NCI-H128 (cell line): ENCODE results near the gene GAS7.
"Not testable (repeated sequence)": the region's sequence is repeated elsewhere in the genome, so short reads cannot be mapped to it uniquely, and the experiment has no call there.

Experiments
- DNase-seq: peaks from one replicate; lab custom pipeline; 2025; ENCODE audit not compliant: unreplicated experiment; lab: John Stamatoyannopoulos, UW

Gene GAS7

DNA sequence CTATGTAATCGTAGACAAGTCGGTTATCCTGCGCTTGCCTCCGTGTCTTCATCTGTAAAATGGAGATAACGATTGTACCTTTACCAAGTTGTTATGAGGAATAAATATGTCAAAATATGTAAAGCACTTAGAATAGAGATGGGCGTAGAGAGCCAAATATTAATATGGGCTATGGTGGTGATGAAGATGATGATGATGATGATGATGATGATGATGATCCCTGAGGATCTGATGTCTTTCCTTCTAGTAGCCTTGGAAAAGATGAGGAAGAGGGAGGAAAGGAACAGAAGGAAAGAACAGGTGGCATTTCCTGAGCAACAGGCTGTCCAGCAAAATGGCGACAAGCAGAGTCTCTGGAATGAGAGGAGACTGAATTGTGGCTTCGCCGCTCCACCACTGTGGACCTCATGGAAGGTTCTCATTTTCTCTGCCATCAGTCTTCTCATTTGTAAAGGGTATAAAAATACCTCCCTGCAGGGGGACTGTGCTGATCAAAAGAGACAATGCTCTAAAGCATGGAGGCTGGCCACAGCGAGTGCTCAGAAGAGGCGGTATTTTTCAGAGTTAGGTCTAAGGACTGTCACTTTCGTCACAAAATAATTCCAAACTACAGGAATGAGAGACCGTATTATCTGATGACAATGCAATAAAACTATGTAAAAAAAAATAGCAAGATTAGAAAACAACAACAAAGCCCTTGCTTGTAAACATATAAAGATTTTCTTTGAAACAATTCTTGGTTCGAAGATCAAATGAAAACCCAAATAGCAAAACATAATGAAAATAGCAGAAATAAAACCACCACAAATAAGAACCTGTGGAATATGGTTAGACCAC lies 276.2 kb downstream of the GAS7 start:
- no peak for DNase-seq

- not testable (repeated sequence) for DNase-seq
These were observed 277.2 kb downstream of the GAS7 start for GRCh38 chr17:9921216-9921615.

- no peak for DNase-seq
These were observed 279.5 kb downstream of the GAS7 start for GRCh38 chr17:9918804-9919352.

DNA sequence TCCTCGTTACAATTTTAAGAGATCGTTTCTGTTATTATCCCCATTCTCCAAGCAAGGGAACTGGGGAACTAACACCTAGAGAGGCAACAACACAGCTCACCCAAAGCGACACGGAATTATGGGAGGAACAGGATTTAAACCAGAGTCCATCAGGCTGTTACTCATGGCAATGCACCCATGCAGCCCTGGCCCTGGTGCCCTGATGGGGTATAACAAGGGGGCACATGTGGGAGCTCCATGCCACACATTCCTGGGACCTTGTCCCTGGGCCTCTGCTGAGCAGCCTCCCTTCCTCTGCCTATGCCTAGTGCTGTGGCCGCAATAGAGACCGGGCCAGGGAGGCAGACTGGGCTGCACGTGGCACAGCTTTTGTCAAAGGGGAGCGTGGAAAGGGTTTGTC lies 280.1 kb downstream of the GAS7 start:
- no peak for DNase-seq

DNA sequence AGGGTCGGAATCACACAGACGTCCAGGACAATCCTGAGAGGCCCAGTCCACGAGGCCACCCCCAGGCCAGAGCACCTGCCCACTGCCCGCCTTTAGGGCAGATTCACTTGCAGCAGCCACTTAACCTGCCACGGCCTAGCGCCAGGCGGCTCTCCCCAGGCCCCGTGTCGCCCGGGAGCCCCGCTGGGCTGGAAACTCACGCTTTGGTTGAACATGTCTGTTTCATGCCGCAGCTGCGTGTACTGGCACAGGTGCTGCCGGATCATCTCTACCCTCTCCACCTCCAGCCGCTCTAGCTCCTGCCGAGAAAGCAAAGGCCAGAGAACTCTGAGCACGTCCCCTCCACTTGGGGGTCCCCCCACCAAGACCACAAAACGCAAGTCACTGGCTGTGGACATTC lies 280.6 kb downstream of the GAS7 start:
- no peak for DNase-seq

GRCh38 chr17:9917131-9917530 lies 281.3 kb downstream of the GAS7 start:
- DNase-seq: no peak

- no peak for DNase-seq
These were observed 282.3 kb downstream of the GAS7 start for GRCh38 chr17:9916108-9916507.

GRCh38 chr17:9913476-9913875 lies 284.9 kb downstream of the GAS7 start:
- DNase-seq: no peak

DNA sequence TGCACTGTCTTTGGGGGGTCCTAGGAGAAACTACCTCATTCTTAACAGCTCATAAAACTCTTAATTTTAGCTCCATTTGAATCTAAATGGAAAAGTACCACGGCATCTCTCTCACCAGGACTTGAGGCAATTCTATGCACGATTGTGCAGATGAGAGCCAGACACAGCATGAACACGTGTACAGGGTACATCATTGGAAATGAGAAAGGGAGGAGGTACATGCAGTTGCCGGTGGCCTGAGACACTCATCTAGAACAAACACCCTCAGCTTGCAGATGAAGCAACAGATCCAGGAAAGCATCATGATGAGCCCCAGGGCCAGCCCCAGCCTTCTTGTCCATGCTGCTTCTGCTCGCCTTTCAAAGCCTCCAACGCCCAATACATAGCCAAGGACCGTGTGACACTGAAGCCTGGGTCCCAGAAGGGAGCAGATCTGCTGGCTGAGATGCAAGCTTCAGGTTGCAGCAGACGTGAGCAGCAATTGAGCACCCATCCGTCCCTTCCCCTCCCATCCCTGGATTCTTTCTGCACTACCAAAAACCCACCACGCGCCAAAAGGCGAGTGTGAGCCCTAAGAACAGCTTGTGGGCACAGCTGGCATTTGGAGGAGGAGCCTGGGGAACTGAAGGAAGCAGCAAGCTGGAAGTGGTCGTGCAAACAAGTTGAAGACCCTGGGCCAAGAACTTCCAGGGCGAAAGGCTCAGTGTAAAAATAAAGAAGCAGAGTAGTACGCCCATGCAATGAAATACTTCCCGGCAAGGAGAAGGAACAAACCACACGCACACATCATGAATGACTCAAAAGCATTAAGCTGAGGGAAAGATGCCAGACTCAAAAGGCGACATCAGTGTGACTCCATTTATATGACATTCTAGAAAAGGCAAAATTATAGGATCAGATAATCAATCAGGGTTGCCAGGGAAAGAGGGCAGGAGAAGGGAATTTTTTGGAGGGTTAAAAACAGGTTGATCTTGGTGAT lies 286.0 kb downstream of the GAS7 start:
- no peak for DNase-seq

DNA sequence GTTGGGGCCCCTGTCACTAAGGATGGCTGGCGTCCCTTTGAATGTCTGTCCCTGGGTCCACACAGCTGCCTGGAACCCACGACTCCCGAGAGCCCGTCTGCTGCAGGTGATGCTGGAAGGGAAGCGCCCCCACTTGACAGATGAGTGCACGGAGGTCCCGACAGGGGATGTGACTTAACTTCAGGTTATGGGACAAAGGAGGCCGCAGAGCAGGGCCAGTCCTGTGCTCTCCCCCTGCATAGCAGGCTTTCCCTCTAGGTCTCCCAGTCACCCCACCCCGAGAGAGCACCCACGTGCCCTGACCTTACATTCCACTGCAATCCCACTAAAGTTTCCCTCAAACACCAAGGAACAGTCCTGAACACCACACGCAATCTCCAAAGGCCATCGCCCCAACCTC lies 287.3 kb downstream of the GAS7 start:
- no peak for DNase-seq

GRCh38 chr17:9908649-9909042 lies 289.8 kb downstream of the GAS7 start:
- DNase-seq: no peak

- DNase-seq: no peak
These were observed 290.3 kb downstream of the GAS7 start for GRCh38 chr17:9907883-9908648.

GRCh38 chr17:9907131-9907530 lies 291.3 kb downstream of the GAS7 start:
- no peak for DNase-seq

GRCh38 chr17:9906616-9907015 lies 291.8 kb downstream of the GAS7 start:
- DNase-seq: no peak

- DNase-seq: no peak
These were observed 292.5 kb downstream of the GAS7 start for GRCh38 chr17:9905902-9906301.

DNA sequence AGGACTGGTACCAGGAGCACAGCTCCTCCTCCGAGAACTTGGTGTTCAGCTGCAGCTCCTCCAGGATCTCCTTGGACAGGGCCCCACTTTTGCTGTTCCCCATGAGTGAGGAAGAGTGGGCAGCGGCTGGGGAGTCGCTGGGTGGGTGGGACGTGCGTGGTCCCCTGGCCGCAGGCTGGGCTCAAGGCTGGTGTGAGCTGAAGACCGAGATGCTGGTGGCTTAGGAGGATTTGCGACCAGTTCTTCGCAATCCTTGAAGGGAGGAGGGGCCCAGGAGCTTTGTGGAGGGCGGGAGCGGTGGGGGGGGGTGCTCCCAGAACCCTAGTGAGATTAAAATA lies 293.4 kb downstream of the GAS7 start, which contains the start of gene RCVRN:
RCVRN (minus strand) TSS at position 194 of the 338 bp plus-strand sequence; CDS start at position 103, 91 bp downstream.
- DNase-seq: no peak

- DNase-seq: no peak
These were observed 293.9 kb downstream of the GAS7 start for GRCh38 chr17:9904277-9905077.

DNA sequence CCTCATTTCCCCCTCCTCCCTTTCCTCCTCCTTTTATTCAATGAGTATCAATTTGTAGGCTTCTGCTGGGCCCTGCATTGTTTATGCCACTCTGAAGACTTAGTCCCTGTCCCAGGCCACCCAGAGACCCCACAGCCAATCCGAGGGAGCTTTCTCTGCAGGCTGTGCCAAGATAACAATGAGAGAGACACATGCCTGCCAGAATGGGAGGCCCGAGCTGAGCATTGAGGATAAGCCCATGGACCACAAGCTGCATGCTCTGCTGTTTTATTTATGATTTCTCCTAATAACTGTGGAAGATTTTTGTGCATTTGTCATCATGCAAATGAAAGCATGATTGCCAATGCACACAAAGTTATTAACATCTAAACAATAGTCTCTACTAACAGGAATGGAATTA lies 296.3 kb downstream of the GAS7 start:
- DNase-seq: no peak

- no peak for DNase-seq
These were observed 297.6 kb downstream of the GAS7 start for GRCh38 chr17:9900784-9901183.

GRCh38 chr17:9900044-9900594 lies 298.3 kb downstream of the GAS7 start:
- DNase-seq: no peak
